GM18511 (cell line): Measurements from ENCODE around the gene MLLT10.
A peak's percentile ranks its signal among the peaks of the same experiment; 100 is the strongest.
"Not testable (repeated sequence)": the region's sequence is repeated elsewhere in the genome, so short reads cannot be mapped to it uniquely, and the experiment has no call there.

ENCODE experiments used
- ATAC-seq: cut with Tn5 transposase; IDR thresholded peaks from one replicate; pipeline ENCODE4 v1.9.1; 2021; ENCODE audit warnings: mild to moderate bottlenecking, moderate library complexity; ENCODE audit not compliant: unreplicated experiment

Gene MLLT10

GRCh38 chr10:21628645-21629044 is 94.6 kb downstream of the MLLT10 start:
- not testable (repeated sequence) for ATAC-seq

- no peak for ATAC-seq
These were observed 100.8 kb downstream of the MLLT10 start for GRCh38 chr10:21634599-21635365.

GRCh38 chr10:21637795-21638194 is 103.8 kb downstream of the MLLT10 start:
- no peak for ATAC-seq

GRCh38 chr10:21638681-21639080 is 104.6 kb downstream of the MLLT10 start:
- no peak for ATAC-seq

GRCh38 chr10:21648040-21648439 is 114.0 kb downstream of the MLLT10 start:
- no peak for ATAC-seq

- ATAC-seq, result no peak
These were observed 115.4 kb downstream of the MLLT10 start for GRCh38 chr10:21649454-21649872.

- no peak for ATAC-seq
These were observed 116.3 kb downstream of the MLLT10 start for GRCh38 chr10:21650353-21650752.

- no peak for ATAC-seq
These were observed 121.2 kb downstream of the MLLT10 start for GRCh38 chr10:21655236-21655635.

GRCh38 chr10:21655687-21656086 is 121.7 kb downstream of the MLLT10 start:
- ATAC-seq, result no peak

- ATAC-seq, result no peak
These were observed 127.1 kb downstream of the MLLT10 start for GRCh38 chr10:21661087-21661486.

GRCh38 chr10:21661935-21662334 is 127.9 kb downstream of the MLLT10 start:
- ATAC-seq, result no peak

GRCh38 chr10:21662635-21663034 is 128.6 kb downstream of the MLLT10 start:
- no peak for ATAC-seq

GRCh38 chr10:21668831-21669230 is 134.8 kb downstream of the MLLT10 start:
- ATAC-seq, result no peak

GRCh38 chr10:21670391-21670790 is 136.4 kb downstream of the MLLT10 start:
- no peak for ATAC-seq

- ATAC-seq, result no peak
These were observed 139.6 kb downstream of the MLLT10 start for GRCh38 chr10:21673668-21674067.

GRCh38 chr10:21675157-21675796 is 141.2 kb downstream of the MLLT10 start:
- no peak for ATAC-seq

- no peak for ATAC-seq
These were observed 143.5 kb downstream of the MLLT10 start for GRCh38 chr10:21677551-21677950.

- no peak for ATAC-seq
These were observed 147.1 kb downstream of the MLLT10 start for GRCh38 chr10:21681156-21681555.

GRCh38 chr10:21687266-21688008 is 153.4 kb downstream of the MLLT10 start:
- ATAC-seq, result no peak

GRCh38 chr10:21688009-21688332 is 153.9 kb downstream of the MLLT10 start:
- ATAC-seq, result no peak

- ATAC-seq, result no peak
These were observed 154.8 kb downstream of the MLLT10 start for GRCh38 chr10:21688870-21689269.

- ATAC-seq, result peak; percentile 58
These were observed 155.8 kb downstream of the MLLT10 start for GRCh38 chr10:21689881-21690280.
